NCI-H187 (cell line): ENCODE results near the gene CCL22.

Experiments used
- DNase-seq, 2 experiments: peaks; one replicate each; lab custom pipeline; 2025; lab: John Stamatoyannopoulos, UW

CCL22 gene

DNA sequence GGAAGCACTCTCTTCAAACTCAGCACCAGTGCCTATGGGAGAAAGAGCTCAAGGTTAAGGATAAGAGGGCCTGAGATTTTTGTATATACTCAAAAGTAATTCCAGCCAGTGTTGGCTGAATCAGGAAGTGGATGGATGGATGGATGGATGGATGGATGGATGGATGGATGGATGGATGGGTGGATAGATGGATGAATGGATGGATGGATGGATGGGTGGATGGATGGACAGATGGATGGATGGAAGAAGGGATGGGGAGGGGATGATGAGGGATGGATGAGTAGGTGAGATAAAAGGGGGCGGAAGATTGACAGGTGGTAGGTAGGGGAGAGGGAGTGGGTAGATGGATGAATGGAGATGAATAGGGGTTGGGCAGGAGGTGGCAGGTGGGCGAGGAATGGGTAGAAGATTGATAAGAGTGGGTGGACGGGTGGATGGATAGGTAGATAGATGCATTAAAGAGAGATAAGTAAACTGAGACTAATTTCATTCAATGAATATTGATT is 17.8 kb downstream of the CCL22 start:
- DNase-seq: no peak

GRCh38 chr16:57377080-57377841 is 18.7 kb downstream of the CCL22 start:
- DNase-seq: no peak

GRCh38 chr16:57379579-57379978 is 21.0 kb downstream of the CCL22 start:
- no peak for DNase-seq

- no peak for DNase-seq
These were observed 22.3 kb downstream of the CCL22 start for GRCh38 chr16:57380671-57381462.

DNA sequence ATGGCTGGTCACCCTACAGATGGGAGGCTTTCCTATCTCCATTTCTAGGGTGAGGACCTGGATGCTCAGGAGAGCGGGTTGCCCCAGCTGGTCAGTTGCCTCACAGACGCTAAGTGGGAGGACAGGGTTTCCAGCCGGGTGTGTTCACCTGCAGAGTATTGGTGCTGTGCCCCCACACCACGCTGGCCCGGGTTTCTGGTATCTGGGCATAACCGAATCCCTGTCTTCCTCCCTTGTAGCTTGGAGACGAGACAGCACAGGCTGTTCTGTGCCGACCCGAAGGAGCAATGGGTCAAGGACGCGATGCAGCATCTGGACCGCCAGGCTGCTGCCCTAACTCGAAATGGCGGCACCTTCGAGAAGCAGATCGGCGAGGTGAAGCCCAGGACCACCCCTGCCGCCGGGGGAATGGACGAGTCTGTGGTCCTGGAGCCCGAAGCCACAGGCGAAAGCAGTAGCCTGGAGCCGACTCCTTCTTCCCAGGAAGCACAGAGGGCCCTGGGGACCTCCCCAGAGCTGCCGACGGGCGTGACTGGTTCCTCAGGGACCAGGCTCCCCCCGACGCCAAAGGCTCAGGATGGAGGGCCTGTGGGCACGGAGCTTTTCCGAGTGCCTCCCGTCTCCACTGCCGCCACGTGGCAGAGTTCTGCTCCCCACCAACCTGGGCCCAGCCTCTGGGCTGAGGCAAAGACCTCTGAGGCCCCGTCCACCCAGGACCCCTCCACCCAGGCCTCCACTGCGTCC is 23.4 kb downstream of the CCL22 start:
- DNase-seq: no peak

DNA sequence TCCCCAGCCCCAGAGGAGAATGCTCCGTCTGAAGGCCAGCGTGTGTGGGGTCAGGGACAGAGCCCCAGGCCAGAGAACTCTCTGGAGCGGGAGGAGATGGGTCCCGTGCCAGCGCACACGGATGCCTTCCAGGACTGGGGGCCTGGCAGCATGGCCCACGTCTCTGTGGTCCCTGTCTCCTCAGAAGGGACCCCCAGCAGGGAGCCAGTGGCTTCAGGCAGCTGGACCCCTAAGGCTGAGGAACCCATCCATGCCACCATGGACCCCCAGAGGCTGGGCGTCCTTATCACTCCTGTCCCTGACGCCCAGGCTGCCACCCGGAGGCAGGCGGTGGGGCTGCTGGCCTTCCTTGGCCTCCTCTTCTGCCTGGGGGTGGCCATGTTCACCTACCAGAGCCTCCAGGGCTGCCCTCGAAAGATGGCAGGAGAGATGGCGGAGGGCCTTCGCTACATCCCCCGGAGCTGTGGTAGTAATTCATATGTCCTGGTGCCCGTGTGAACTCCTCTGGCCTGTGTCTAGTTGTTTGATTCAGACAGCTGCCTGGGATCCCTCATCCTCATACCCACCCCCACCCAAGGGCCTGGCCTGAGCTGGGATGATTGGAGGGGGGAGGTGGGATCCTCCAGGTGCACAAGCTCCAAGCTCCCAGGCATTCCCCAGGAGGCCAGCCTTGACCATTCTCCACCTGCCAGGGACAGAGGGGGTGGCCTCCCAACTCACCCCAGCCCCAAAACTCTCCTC is 24.1 kb downstream of the CCL22 start:
- DNase-seq: no peak

DNA sequence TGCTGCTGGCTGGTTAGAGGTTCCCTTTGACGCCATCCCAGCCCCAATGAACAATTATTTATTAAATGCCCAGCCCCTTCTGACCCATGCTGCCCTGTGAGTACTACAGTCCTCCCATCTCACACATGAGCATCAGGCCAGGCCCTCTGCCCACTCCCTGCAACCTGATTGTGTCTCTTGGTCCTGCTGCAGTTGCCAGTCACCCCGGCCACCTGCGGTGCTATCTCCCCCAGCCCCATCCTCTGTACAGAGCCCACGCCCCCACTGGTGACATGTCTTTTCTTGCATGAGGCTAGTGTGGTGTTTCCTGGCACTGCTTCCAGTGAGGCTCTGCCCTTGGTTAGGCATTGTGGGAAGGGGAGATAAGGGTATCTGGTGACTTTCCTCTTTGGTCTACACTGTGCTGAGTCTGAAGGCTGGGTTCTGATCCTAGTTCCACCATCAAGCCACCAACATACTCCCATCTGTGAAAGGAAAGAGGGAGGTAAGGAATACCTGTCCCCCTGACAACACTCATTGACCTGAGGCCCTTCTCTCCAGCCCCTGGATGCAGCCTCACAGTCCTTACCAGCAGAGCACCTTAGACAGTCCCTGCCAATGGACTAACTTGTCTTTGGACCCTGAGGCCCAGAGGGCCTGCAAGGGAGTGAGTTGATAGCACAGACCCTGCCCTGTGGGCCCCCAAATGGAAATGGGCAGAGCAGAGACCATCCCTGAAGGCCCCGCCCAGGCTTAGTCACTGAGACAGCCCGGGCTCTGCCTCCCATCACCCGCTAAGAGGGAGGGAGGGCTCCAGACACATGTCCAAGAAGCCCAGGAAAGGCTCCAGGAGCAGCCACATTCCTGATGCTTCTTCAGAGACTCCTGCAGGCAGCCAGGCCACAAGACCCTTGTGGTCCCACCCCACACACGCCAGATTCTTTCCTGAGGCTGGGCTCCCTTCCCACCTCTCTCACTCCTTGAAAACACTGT is 25.0 kb downstream of the CCL22 start:
- DNase-seq: no peak

DNA sequence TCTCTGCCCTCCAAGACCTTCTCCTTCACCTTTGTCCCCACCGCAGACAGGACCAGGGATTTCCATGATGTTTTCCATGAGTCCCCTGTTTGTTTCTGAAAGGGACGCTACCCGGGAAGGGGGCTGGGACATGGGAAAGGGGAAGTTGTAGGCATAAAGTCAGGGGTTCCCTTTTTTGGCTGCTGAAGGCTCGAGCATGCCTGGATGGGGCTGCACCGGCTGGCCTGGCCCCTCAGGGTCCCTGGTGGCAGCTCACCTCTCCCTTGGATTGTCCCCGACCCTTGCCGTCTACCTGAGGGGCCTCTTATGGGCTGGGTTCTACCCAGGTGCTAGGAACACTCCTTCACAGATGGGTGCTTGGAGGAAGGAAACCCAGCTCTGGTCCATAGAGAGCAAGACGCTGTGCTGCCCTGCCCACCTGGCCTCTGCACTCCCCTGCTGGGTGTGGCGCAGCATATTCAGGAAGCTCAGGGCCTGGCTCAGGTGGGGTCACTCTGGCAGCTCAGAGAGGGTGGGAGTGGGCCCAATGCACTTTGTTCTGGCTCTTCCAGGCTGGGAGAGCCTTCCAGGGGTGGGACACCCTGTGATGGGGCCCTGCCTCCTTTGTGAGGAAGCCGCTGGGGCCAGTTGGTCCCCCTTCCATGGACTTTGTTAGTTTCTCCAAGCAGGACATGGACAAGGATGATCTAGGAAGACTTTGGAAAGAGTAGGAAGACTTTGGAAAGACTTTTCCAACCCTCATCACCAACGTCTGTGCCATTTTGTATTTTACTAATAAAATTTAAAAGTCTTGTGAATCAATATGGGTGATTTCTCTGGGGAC is 25.9 kb downstream of the CCL22 start:
- DNase-seq: no peak

GRCh38 chr16:57385083-57385482 is 26.5 kb downstream of the CCL22 start:
- no peak for DNase-seq

- DNase-seq: peak in 1 of 2 experiments; percentile 5
These were observed 27.9 kb downstream of the CCL22 start for GRCh38 chr16:57386381-57386951.

- DNase-seq: no peak
These were observed 29.2 kb downstream of the CCL22 start for GRCh38 chr16:57387598-57388354.

GRCh38 chr16:57388359-57389086 is 29.9 kb downstream of the CCL22 start:
- no peak for DNase-seq

GRCh38 chr16:57389087-57389468 is 30.5 kb downstream of the CCL22 start:
- DNase-seq: no peak

DNA sequence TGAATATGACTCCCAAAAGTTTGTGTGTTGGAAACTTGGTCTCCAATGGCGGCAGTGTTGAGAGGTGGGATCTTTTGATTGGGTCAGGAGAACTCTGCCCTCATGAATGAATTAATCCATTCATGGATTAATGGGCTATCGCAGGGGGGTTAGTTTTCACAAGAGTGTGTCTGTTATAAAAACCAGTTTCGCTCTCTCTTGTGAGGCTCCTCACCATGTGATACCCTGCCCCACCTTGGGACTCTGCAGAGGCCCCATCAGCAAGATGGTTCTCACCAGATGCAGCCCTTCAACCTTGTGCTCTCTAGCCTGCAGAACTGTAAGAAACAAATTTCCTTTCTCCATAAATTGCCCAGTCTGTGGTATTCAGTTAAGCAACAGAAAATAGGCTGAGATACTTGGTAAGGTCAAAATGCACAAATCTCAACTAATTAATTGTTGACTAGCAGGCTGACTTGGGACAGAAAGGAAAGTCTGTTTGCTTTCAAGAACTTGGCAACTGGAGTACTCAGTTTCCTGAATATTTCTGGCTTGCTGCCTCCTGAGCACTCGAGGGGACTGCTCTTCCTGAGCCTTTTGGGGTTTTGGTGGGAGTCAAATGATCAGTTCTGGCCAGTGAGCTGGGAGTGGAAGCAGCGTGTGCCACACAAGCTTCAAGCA is 32.2 kb downstream of the CCL22 start:
- DNase-seq: no peak

- DNase-seq: no peak
These were observed 32.7 kb downstream of the CCL22 start for GRCh38 chr16:57391300-57391699.

- DNase-seq: no peak
These were observed 33.1 kb downstream of the CCL22 start for GRCh38 chr16:57391708-57392107.

DNA sequence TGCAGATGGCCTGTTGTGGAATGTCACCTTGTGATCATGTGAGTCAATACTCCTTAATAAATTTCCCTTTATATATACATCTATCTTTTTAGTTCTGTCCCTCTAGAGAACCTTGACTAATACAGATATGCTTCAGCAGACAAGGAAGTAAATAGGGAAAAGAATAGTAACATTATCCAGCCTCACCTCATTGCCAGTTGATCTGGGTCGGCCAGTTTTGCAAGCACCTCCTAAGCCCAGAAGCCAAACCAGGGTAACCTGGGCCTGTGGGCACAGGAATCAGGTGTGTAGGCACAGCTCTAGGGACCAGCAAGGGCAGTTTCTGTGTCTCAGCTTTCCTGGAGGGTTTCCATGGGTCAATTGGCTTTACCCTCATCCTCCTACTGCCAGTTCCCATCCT is 34.1 kb downstream of the CCL22 start:
- DNase-seq: no peak
